ENCODE measurements around the gene CFAP251. TPM values are rescaled to one million over a fixed set of nuclear protein-coding genes. Genes with fewer than 3 reads are reported as not detected.

CFAP251 gene
- total and polyA plus RNA-seq, 2 of the 8 experiments (the other 6 are each of a cell fraction or from before 2014, with no cell fraction given), result 1.8 to 2.9 TPM

DNA sequence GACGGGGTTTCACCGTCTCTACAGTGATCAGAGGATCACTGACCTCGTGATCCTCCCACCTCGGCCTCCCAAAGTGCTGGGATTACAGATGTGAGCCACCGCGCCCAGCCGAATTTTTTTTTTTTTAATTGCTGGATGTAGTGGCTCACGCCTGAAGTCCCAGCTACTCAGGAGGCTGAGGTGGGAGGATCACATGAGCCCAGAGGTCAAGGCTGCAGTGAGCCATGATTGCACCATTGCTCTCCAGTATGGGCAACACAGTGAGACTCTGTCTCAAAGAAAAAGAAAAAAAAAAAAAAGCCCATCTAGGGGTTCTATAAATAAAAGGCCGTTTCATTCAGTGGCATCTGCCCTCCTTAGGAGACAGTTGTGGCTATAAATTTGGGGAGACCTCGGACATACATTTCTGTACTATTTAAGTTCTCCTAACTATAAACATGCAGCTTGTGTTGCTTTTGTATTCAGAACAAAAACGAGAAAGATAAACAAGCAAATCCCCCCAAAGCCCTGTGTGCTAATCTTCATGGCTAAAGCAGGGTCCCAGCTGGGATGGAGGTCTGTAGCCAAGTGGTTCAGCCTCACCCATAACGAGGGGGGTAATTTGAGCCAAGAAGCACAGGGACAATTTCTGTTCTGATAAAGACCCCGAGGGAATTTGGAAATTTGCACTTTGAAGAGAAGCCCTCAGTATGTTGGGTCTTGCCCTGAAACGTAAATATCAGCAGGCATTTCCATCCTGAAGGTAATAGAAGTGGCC lies 68.3 kb downstream of the CFAP251 start:
- Histone ChIP-seq H2AK5ac (ENCODE audit: low read depth, low read length) (no peak overlapping the region), H3K4me1 (replicated peaks in 1 of 4; ENCODE audit: control insufficient read depth in 3 of 4, insufficient read depth in 4 of 4, low read length in 3 of 4) (no peaks in the 10 kb centered on the region), H2BK12ac (ENCODE audit: low read depth, low read length) (no peak overlapping the region), H2BK120ac (replicated peaks; ENCODE audit: low read depth, low read length) (no peak overlapping the region), H4K8ac (ENCODE audit: extremely low read depth, insufficient read depth, low read length) (no peak overlapping the region), H3K18ac (ENCODE audit: extremely low read depth, low read length) (no peak overlapping the region), H3K36me3 (ENCODE audit: control insufficient read depth in 2 of 4, insufficient read depth in 4 of 4, low read length in 3 of 4) (no peaks in the 10 kb centered on the region), H3K14ac (ENCODE audit: insufficient read length) (no peak overlapping the region), H2AFZ (ENCODE audit: low read length) (no peak overlapping the region), H2BK5ac (ENCODE audit: low read depth, low read length) (no peak overlapping the region), H3K27ac (ENCODE audit: low read depth, low read length) (no peak overlapping the region), H3K4me3 (ENCODE audit: extremely low read depth in 1 of 4, insufficient read depth in 2 of 4, low read depth in 3 of 4, low read length in 4 of 4) (no peak overlapping the region), H3K27me3 (replicated peaks in 1 of 4; ENCODE audit: control insufficient read depth in 3 of 4, extremely low read depth in 1 of 4, insufficient read depth in 3 of 4, low read length in 3 of 4) (no peaks in the 10 kb centered on the region), H3K9ac (replicated peaks in 1 of 4; ENCODE audit: extremely low read depth in 1 of 4, low read depth in 3 of 4, low read length in 3 of 4) (no peak overlapping the region), H4K91ac (replicated peaks; ENCODE audit: insufficient read length, low read length) (no peak overlapping the region), H3K23ac (ENCODE audit: insufficient read length) (no peak overlapping the region), H3K79me1 (ENCODE audit: low read depth, low read length) (no peaks in the 10 kb centered on the region), H4K5ac (ENCODE audit: insufficient read length, low read depth, low read length) (no peak overlapping the region), H3K4me2 (ENCODE audit: insufficient read depth in 1 of 2, low read depth in 2 of 2, low read length in 2 of 2) (no peak overlapping the region), H4K20me1 (replicated peaks in 1 of 2; ENCODE audit: control insufficient read depth in 1 of 2, insufficient read depth in 2 of 2, low read length in 2 of 2) (no peaks in the 10 kb centered on the region), H3K9me3 (ENCODE audit: insufficient read depth in 2 of 2, low read depth in 1 of 2, low read length in 1 of 2) (no peaks in the 10 kb centered on the region), H3K23me2 (ENCODE audit: low read depth, low read length) (no peaks in the 10 kb centered on the region), H2BK15ac (ENCODE audit: low read length) (no peak overlapping the region), H3K56ac (replicated peaks; ENCODE audit: insufficient read length, low read depth, low read length) (no peak overlapping the region), H2BK20ac (ENCODE audit: low read length) (no peak overlapping the region), H3K79me2 (ENCODE audit: control insufficient read depth in 1 of 2, insufficient read depth in 2 of 2, low read length in 2 of 2) (no peaks in the 10 kb centered on the region), H3K4ac (replicated peaks; ENCODE audit: insufficient read length, low read depth, low read length) (no peak overlapping the region)
- POLR2A ChIA-PET (ENCODE audit: partially characterized antibody), result interaction anchor here (0.6 to 1.1 kb wide), 3 partner anchors 34 to 861 kb away, joined by 3 to 4 read pairs (median 4); no protein-coding TSS in a partner anchor
- no peak for DNase-seq (ENCODE audit: low read depth in 1 of 2, low spot score in 2 of 2)
- CTCF ChIA-PET (ENCODE audit: partially characterized antibody), result no interaction called here
- FAIRE-seq, result no peak
- WGBS, 2 experiments (ENCODE audit: extremely low coverage in 1 of 2, insufficient coverage in 1 of 2, insufficient read length in 1 of 2, insufficient replicate concordance in 2 of 2, low coverage in 1 of 2, low lambda C conversion rate in 2 of 2, missing lambda C conversion rate in 1 of 2), result 81% methylated on average over 13 of the region's 14 CpGs; no CpG with 5 or more reads in 1 of the 2 experiments
- no peak for TF ChIP-seq CTBP2 (IDR thresholded peaks at IDR 0.05; ENCODE audit: borderline replicate concordance, insufficient read depth, insufficient read length, low read length)
- no peak for TF ChIP-seq BRCA1 (IDR thresholded peaks at IDR 0.05; ENCODE audit: low read depth, low read length)
- no peak for TF ChIP-seq KDM4A (IDR thresholded peaks at IDR 0.05; ENCODE audit: low read depth, low read length, severe bottlenecking)
- no peak for TF ChIP-seq KDM5A (IDR thresholded peaks at IDR 0.05; ENCODE audit: low read length)
- no peak for TF ChIP-seq SIRT6 (IDR thresholded peaks at IDR 0.05; ENCODE audit: low read length)
- no peak for TF ChIP-seq SUZ12 (IDR thresholded peaks at IDR 0.05; ENCODE audit: low read length)
- no peak for TF ChIP-seq RAD21 (IDR thresholded peaks at IDR 0.05 in 1 of 2, conservative IDR thresholded peaks at IDR 0.05 in 1 of 2; ENCODE audit: low read depth in 2 of 2, low read length in 2 of 2)
- TF ChIP-seq PHF8 (conservative IDR thresholded peaks at IDR 0.05; ENCODE audit: low read depth, low read length), result no peak
- TF ChIP-seq SAP30 (IDR thresholded peaks at IDR 0.05; ENCODE audit: insufficient read depth, insufficient replicate concordance, low read length), result no peak
- no peak for TF ChIP-seq HDAC2 (IDR thresholded peaks at IDR 0.05; ENCODE audit: borderline replicate concordance in 1 of 2, low read depth in 2 of 2, low read length in 2 of 2)
- TF ChIP-seq GABPA (IDR thresholded peaks at IDR 0.05; ENCODE audit: borderline replicate concordance, insufficient read depth, low read length), result no peak

Data from H1 (cell line).